Measurements from ENCODE around the gene NKX2-4.
"Not testable (repeated sequence)": the region's sequence is repeated elsewhere in the genome, so short reads cannot be mapped to it uniquely, and the experiment has no call there.

Gene NKX2-4

DNA sequence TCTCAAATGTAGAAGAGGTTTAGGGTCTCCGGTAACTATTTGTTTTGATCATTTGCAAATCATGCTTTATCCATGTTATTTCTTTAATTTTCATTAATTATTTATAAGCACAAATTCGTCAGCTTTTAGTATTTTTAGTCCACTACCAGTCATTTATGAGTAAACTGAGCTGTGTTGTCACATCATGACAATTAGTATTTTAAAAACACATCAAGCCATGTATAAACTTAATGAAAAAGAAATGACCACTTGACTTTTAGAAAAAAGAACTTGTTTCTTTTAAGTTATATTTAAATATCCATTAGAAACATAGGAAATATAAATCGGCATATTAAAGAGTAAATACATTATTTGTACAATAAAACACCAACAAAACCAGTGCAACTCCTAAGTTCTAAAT lies 2.8 kb downstream of the NKX2-4 start:
- no peak for DNase-seq (ENCODE audit: extremely low read depth in 1 of 2, low read depth in 1 of 2)

DNA sequence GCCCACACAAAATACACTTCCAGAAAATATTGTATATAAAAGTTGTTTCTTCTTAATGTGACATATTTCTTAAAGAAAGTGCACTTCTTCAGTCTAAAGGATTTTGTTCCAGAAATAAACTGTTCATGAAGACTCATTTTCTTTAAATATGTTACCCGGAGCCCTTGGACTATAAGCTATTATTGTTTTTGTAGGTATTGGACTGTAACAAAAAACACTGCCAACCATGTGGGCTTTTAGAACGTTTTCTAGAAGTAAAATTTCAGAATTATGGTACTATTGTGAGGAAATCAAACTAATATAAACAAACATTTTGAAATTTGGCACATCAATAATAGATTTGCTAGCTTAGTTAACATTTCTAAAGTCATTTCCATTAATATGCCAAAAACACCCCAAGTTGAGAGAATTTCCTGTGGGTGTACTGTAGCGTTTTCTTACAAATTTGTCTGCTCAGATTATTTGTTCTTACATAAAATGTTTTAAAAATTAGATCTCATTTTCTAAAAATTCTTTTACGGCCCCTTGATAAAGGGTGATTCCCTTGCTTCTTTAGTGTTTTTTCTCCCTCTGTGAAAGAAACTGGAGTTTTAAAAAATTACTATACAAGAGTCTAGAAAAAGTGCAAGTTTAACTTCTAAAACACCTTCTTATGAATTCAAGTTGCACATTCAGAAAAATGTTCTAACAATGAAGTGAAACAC lies 3.4 kb downstream of the NKX2-4 start:
- DNase-seq (ENCODE audit: extremely low read depth in 1 of 2, low read depth in 1 of 2) = no peak

DNA sequence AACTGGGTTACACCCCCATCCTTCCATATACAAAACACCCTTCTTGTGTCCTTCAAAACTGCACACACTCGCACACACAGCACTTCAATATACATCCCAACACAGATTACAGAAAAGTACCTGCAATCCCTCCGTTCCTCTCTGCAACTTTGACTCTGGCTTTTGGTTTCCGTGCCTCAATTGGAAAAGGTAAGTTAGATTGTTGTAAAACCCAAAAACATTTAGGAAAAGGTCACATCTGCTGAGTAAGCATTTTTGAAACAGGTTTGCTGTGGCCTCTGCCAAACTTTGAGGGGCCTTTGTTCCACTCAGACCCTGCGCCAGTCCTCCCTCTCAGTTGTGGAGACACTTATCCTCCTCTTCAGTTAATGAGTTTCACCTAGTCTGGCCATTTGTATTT lies 4.2 kb downstream of the NKX2-4 start:
- DNase-seq (ENCODE audit: extremely low read depth in 1 of 2, low read depth in 1 of 2) = no peak

DNA sequence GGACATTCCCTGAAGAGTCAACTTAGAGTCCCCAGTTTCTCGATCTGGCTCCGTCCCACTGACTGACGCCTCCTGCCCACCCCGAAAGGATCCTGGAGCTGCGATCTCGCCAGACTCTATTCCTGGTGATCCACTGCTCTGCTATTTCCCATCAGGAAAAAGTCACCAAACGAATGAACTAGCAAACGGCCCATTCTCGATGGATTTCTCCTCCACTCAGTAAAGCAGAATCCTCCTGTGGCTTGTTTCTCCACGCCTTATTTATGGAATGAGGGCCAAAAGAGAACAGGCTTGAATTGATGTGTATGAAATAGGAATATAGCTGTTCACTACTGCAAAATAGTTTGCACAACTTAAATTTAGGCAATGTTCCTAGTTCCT lies 5.4 kb downstream of the NKX2-4 start:
- no peak for DNase-seq (ENCODE audit: extremely low read depth in 1 of 2, low read depth in 1 of 2)

DNA sequence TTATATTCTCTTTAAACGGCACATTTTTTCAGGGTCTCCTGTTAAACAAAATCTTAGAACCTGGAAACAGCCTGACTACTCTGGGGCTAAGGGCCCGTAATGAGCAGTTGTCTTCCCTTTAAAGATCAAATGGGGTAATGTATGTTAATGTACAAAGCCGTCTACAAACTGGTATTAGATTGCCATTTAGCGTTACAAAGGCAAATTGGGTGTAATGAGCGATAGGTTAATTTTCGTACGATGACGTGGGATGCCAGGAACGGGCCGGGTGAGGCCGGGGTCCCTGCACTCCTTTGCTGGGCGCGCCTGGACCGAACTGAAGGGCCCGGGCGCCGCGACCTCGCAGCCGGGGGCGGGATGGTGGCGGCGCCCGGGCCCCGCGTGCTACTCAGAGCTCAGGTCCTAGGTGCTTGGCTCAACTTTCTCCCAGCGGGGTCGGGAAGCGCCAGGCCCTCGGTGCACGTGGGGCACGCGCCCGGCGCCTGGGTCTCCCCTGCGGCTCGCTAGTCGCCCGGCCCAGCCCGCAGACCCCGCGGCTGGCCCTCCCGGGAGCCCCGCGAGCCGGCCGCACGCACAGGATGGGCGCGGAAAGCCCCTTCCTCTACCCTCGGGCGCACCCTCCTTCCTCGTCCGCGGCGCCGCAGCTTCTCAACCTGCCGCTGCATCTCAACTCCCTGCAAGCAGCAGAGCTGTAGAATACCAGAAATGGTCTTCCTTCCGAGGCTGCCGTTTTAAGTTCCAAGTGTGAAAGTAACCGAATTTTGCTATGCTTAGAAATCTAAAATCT lies 5.9 kb downstream of the NKX2-4 start:
- no peak for DNase-seq (ENCODE audit: extremely low read depth in 1 of 2, low read depth in 1 of 2)

DNA sequence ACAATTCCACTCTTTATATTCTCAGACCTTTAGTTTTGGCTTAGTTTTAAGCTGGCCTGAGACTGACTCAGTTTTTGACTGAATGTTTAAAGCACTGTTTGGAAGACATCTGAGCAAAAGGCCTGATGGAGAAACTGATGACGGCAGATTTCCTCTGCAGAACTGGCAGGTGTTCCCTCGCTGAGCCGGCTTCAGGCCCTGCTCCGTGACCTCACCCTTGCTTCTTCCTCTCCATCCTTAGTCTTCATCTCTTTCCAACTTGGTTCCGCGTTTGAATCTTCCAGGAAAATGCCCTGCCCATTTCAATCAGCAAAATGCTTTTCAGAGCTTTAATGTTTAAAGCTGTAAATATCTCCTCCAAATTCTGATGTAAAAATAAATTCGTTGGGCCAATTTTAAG lies 6.6 kb downstream of the NKX2-4 start:
- DNase-seq (ENCODE audit: extremely low read depth in 1 of 2, low read depth in 1 of 2) = no peak

DNA sequence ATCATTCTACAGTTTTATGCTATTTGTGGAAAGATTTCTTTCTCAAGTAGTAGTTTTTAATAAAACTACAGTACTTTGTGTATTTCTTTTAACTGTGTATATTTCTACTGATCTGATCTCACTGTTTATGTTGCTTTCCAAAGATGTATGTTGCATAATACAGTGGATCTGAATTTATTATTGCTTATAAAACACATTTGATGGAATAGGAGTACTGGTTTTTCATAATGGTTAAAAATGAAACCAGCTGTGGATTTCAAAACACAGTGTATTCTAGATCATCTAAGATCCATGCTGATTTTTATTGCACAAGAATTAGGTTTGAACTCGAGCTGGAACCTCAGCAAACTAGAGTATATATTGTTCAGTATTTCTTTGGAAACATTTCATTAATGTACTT lies 8.0 kb downstream of the NKX2-4 start:
- no peak for DNase-seq (ENCODE audit: extremely low read depth in 1 of 2, low read depth in 1 of 2)

DNA sequence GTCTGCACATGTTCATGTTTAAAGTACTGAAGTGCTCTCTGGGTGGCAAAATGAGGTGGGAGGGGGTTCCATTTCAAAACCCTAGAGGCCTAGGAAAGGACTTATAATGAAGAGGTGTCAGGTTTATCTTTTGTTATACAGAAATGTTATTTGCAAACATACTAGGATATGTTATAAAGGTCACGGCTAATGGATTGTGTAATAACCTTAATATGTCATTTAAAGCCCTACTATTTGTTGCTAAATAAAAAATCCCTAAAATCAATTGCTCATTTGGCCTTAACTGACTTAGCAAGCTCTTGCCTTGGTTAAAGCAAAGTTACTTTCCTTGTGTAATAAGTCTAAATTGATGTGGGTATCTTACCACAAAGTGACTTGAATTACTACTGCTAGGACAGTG lies 8.8 kb downstream of the NKX2-4 start:
- no peak for DNase-seq (ENCODE audit: extremely low read depth in 1 of 2, low read depth in 1 of 2)

DNA sequence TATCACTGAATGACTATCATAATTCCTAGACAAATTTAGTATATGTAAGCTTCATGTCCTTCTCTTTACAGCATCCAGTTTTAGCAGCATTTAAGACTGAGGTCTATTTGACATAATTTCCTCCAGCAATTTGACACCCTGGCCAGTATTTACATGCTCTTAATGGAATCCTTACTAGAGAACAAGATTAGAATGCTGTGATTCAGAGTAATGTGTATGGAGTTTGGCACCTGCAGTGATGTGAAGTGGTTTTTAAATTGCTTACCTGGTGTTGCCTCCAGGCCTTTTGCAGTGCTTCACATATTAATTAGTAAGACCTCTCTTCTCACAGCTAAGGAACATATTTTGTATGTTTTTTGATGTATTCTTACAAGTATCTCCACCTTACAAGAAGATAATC lies 9.8 kb downstream of the NKX2-4 start:
- DNase-seq (ENCODE audit: extremely low read depth in 1 of 2, low read depth in 1 of 2) = no peak

DNA sequence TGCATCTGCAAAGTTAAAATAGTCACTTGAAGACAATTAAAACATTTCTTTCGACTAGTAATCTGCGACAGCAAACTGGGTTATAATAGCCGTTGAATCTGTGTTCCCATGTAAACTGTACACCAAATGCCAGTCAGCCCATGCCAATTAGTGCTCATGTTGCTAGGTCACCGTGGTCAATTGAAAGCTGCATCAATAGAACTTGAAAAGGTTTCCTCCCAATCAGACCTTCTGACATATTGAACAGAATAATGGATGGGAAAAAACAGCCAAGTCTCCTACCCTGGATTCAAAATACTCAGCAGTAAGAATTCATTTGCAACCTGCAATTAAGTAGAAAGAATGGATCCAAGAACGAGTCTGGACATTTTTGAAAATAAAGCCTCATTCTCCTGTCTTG lies 11.2 kb downstream of the NKX2-4 start:
- DNase-seq (ENCODE audit: extremely low read depth in 1 of 2, low read depth in 1 of 2) = no peak

DNA sequence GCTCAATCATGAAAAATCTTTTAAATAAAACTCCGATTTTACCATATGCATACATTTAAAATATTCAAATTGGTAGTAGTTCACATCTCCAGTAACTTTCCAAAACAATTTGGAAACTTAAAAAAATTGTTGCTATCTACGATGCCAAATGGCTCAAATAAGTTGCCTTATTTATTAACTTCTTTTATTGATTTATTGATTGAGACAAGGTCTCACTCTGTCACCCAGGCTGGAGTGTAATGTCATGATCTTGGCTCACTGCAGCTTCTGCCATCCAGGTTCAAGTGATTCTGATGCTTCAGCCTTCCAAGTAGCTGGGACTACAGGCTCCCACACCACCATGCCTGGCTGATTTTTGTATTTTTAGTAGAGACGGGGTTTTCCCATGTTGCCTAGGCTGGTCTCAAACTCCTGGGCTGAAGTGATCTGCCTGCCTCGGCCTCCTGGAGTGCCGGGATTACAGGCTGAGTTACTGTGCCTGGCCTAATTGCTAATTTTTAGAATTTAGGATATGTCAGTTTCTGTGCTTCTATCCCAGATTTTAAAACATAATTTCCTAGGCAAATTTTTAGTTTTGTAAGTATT lies 12.9 kb downstream of the NKX2-4 start:
- no peak for DNase-seq (ENCODE audit: extremely low read depth in 1 of 2, low read depth in 1 of 2)

DNA sequence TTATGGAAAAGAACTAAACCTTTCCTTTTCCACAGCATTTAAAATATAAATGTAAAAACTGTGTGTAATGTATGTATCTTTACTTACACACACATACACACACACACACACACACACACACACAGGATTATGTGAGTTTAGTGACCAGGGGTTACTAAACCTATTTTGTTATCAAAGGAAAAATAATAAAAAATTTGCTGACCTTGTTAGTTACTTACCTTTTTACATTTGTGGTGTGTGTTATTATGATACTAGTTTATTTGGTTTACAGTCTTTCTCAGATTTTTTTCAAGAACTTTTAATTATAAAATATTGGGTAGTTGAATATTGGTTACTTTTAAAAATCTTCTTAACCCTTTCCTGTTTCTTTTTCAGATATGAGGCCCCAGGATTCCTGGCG lies 15.7 kb downstream of the NKX2-4 start:
- no peak for DNase-seq (ENCODE audit: extremely low read depth in 1 of 2, low read depth in 1 of 2)

DNA sequence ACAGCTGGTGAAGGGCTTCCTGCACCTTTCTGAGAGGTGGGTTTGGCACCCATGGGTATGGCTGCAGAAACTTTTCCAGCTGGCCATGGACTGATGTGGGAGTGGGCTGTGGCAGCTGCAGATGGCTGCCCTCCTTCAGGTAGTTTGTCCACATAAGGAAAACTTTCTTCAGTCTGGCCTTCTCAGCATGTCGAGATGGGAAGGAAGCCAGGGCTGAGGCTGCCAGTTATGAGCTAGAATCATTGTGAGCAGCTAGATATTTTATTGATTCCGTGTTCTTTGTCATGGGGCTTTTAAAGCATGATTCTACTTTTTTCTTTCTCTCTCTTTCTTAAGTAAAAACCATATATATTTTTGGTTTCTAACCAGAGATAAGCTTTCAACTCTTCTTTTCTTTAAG lies 16.6 kb downstream of the NKX2-4 start:
- DNase-seq (ENCODE audit: extremely low read depth in 1 of 2, low read depth in 1 of 2) = no peak

DNA sequence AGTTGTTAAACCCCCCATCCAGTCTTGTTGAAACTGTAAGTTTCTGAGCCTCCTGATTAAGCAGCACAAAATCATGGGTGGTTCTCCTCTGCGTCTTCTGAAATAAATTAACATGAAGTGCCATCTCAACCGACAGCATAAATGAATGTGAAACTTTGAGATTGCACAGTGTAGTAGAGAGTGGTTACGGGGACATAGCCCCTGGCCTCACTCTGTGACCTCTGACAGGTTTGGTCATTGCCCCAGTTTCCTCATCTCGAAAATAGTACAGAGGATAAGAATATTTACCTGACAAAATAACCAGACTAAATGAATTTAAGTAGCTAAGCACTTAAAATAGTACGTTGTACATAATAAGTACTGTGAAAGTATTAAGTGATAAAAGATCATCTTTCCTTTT lies 19.1 kb downstream of the NKX2-4 start:
- DNase-seq (ENCODE audit: extremely low read depth in 1 of 2, low read depth in 1 of 2) = no peak

DNA sequence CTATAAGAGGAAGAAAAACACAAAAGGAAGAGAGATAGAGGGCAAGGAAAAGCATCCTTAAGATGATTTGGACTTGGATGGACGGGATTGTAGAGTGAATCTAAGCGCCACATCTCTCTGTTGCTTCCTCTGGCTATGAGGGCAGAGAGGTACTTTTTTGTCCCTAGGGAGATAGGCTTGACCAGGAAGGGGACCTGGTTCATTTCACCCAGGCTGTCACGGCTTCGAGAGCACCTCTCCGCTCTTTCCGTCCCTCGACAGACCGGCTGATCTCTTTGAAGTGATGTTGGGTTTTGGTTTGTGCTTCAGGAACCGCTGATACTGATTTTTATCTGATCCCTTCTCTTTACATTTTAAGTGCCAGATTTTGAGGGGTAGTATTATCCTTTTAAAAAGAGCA lies 19.6 kb downstream of the NKX2-4 start:
- no peak for DNase-seq (ENCODE audit: extremely low read depth in 1 of 2, low read depth in 1 of 2)

DNA sequence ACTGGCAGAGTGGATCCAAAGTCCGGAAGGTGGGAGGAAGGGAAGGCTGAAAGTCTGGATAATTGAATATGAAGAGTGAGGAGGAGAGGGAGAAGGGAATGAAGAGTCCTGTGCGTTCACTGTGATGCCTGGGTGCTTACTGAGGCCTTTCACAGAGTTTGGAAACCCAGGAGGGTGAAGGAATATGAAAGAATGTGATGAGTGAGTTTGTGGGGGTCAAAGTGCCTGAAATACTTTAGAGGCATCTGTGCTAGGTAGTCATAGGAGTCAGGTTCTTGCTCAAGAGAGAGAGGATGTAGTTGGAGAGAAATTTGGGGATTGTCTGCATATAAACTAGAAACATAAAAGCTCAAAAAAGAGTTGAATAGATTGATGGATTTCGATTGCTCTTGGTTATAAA lies 20.7 kb downstream of the NKX2-4 start:
- DNase-seq (ENCODE audit: extremely low read depth in 1 of 2, low read depth in 1 of 2) = no peak

DNA sequence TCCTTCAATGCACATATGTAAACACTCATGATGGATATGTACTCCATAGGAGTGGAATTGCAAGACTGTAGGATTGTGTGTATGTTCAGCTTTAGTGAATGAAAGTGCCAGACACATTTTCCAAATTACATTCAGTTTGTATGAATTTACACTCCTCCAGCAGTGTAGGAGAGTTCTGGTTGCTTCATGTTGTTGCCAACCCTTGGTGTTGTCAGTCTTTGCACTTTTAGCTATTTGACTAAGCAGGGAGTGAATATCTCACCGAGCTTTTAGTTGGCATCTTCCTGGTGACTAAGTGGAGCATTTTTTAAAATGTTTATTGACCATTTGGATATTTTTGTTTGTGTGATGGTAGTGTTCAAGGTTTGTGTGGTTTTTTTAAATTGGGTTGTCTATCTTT lies 23.9 kb downstream of the NKX2-4 start:
- no peak for DNase-seq (ENCODE audit: extremely low read depth in 1 of 2, low read depth in 1 of 2)

DNA sequence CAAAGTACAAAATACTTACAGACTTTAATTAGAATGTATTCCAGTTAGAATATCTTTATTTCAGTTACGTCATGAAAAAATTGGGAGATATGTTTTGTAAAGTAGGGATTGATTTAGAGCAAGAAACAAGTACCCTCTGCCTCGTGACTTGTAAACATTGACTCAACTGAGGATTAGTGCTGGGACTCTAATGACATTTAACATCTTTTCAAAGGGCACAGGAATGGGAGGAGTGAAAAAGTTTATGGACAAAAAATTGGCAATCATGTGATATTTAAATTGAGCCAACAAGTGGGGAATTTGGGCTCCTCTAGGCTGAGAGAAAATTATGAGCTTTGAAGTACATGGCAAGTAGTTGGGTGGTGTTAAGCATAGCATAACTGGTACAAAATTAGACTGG lies 25.3 kb downstream of the NKX2-4 start:
- no peak for DNase-seq (ENCODE audit: extremely low read depth in 1 of 2, low read depth in 1 of 2)

DNA sequence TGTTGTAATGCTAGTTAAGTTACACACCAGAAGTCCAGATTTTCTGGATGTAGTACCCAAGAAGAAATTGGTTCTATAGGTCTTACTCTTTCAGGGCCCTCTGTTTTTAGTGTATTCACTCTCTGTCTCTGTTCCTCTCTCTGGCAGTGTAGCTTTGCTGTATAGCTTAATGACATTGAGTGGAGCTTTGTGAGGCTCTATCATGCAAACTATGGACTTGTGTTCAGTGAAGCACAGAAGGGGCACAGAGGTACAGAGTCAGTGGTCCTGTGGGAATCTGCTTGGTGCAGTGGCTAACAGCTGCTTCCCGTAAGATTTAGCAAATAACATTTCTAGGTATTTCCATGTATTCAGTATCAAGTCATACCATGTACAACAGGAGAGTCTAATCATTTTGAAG lies 26.1 kb downstream of the NKX2-4 start:
- DNase-seq (ENCODE audit: extremely low read depth in 1 of 2, low read depth in 1 of 2) = no peak

DNA sequence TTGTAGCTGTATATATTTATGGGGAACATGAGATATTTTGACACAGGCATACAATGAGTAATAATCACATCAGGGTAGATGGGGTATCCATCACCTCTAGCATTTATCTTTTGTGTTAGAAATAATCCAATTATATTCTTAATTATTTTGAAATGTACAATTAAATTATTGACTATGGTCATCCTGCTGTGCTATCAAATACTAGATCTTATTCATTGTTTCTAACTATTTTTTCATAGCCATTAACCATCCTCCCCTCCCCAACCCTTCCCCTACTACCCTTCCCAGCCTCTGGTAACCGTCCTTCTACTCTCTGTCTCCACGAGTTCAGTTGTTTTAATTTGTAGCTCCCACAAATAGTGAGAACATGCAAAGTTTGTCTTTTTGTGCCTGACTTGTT lies 28.5 kb downstream of the NKX2-4 start:
- no peak for DNase-seq (ENCODE audit: extremely low read depth in 1 of 2, low read depth in 1 of 2)

DNA sequence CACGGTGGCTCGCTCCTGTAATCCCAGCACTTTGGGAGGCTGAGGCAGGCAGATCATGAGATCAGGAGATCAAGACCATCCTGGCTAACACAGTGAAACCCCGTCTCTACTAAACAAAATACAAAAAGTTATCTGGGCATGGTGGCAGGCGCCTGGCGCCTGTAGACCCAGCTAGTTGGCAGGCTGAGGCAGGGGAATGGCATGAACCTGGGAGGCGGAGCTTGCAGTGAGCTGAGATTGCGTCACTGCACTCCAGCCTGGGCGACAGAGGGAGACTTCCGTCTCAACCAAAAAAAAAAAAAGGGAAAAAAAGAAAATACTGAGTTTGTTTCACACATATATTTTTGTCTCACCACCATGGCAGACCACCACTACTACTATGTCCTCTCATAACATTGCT lies 31.1 kb downstream of the NKX2-4 start:
- not testable (repeated sequence) for DNase-seq (ENCODE audit: extremely low read depth in 1 of 2, low read depth in 1 of 2)

DNA sequence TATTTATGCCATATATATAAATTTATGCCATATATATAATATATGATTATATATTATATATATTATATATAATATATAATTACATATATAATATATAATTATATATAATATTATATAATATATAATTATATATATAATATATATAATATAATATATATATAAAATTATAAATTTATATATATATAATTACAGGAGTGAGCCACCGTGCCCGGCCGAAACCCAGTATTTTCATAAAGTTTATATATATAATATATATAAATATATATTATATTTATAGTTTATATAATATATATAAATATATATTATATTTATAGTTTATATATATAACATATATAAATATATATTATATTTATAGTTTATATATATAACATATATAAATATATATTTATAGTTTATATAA lies 31.6 kb downstream of the NKX2-4 start:
- DNase-seq (ENCODE audit: extremely low read depth in 1 of 2, low read depth in 1 of 2) = no peak
